ENCODE results near the gene PCDH1.
"Not testable (repeated sequence)": the region's sequence is repeated elsewhere in the genome, so short reads cannot be mapped to it uniquely, and the experiment has no call there.

Gene PCDH1

GRCh38 chr5:141825791-141826560 lies 52.2 kb downstream of the PCDH1 start:
- Histone ChIP-seq H3K4me1 (ENCODE audit: control insufficient read depth, insufficient read depth, low read length) (no peaks in the 10 kb centered on the region), H3K9me3 (ENCODE audit: control insufficient read depth in 2 of 2, low read length in 2 of 2) (no peaks in the 10 kb centered on the region), H3K9ac (ENCODE audit: low read length in 2 of 2) (no peak overlapping the region), H3K36me3 (ENCODE audit: control insufficient read depth in 2 of 2, insufficient read depth in 2 of 2, low read length in 2 of 2) (no peaks in the 10 kb centered on the region), H3K4me3 (ENCODE audit: low read length in 2 of 2) (no peak overlapping the region), H3K27me3 (ENCODE audit: control insufficient read depth in 1 of 2, insufficient read depth in 2 of 2, low read length in 2 of 2) (peaks cover 10 to 22% of the 10 kb centered on the region in 2 donors), H3K27ac (ENCODE audit: low read length) (no peak overlapping the region)

GRCh38 chr5:141825241-141825671 lies 53.0 kb downstream of the PCDH1 start:
- no peak overlapping the region for H3K9ac ChIP-seq (ENCODE audit: low read length in 2 of 2)
- no peaks in the 10 kb centered on the region for H3K4me1 ChIP-seq (ENCODE audit: control insufficient read depth, insufficient read depth, low read length)
- H3K9me3 ChIP-seq (ENCODE audit: control insufficient read depth in 2 of 2, low read length in 2 of 2) = no peaks in the 10 kb centered on the region

GRCh38 chr5:141824717-141825116 lies 53.5 kb downstream of the PCDH1 start:
- Histone ChIP-seq H3K36me3 (ENCODE audit: control insufficient read depth in 2 of 2, insufficient read depth in 2 of 2, low read length in 2 of 2) (no peaks in the 10 kb centered on the region), H3K4me1 (ENCODE audit: control insufficient read depth, insufficient read depth, low read length) (no peaks in the 10 kb centered on the region), H3K9me3 (ENCODE audit: control insufficient read depth in 2 of 2, low read length in 2 of 2) (no peaks in the 10 kb centered on the region), H3K9ac (ENCODE audit: low read length in 2 of 2) (no peak overlapping the region), H3K4me3 (ENCODE audit: low read length in 2 of 2) (no peak overlapping the region), H3K27ac (ENCODE audit: low read length) (no peak overlapping the region), H3K27me3 (ENCODE audit: control insufficient read depth in 1 of 2, insufficient read depth in 2 of 2, low read length in 2 of 2) (peaks cover 10 to 20% of the 10 kb centered on the region in 2 donors)

More at GRCh38 chr5:141825241-141825671, 53.0 kb downstream of the PCDH1 start:
- Histone ChIP-seq H3K27ac (ENCODE audit: low read length) (no peak overlapping the region), H3K27me3 (ENCODE audit: control insufficient read depth in 1 of 2, insufficient read depth in 2 of 2, low read length in 2 of 2) (peaks cover 10 to 20% of the 10 kb centered on the region in 2 donors), H3K4me3 (ENCODE audit: low read length in 2 of 2) (no peak overlapping the region), H3K36me3 (ENCODE audit: control insufficient read depth in 2 of 2, insufficient read depth in 2 of 2, low read length in 2 of 2) (no peaks in the 10 kb centered on the region)

- Histone ChIP-seq H3K36me3 (ENCODE audit: control insufficient read depth in 2 of 2, insufficient read depth in 2 of 2, low read length in 2 of 2) (no peaks in the 10 kb centered on the region), H3K9me3 (ENCODE audit: control insufficient read depth in 2 of 2, low read length in 2 of 2) (no peaks in the 10 kb centered on the region), H3K27me3 (ENCODE audit: control insufficient read depth in 1 of 2, insufficient read depth in 2 of 2, low read length in 2 of 2) (peaks cover 12 to 19% of the 10 kb centered on the region in 2 donors), H3K9ac (ENCODE audit: low read length in 2 of 2) (no peak overlapping the region), H3K4me1 (ENCODE audit: control insufficient read depth, insufficient read depth, low read length) (no peaks in the 10 kb centered on the region), H3K4me3 (ENCODE audit: low read length in 2 of 2) (no peak overlapping the region), H3K27ac (ENCODE audit: low read length) (peak overlapping the region; percentile 31)
Measured at GRCh38 chr5:141823056-141823455, 55.2 kb downstream of the PCDH1 start.

- Histone ChIP-seq H3K27me3 (ENCODE audit: control insufficient read depth in 1 of 2, insufficient read depth in 2 of 2, low read length in 2 of 2) (peaks cover 11 to 13% of the 10 kb centered on the region in 2 donors), H3K36me3 (ENCODE audit: control insufficient read depth in 2 of 2, insufficient read depth in 2 of 2, low read length in 2 of 2) (no peaks in the 10 kb centered on the region), H3K4me1 (ENCODE audit: control insufficient read depth, insufficient read depth, low read length) (no peaks in the 10 kb centered on the region), H3K9me3 (ENCODE audit: control insufficient read depth in 2 of 2, low read length in 2 of 2) (no peaks in the 10 kb centered on the region), H3K9ac (ENCODE audit: low read length in 2 of 2) (no peak overlapping the region), H3K4me3 (ENCODE audit: low read length in 2 of 2) (no peak overlapping the region), H3K27ac (ENCODE audit: low read length) (peak overlapping the region; percentile 31)
Measured at GRCh38 chr5:141822144-141822543, 56.1 kb downstream of the PCDH1 start.

- Histone ChIP-seq H3K36me3 (ENCODE audit: control insufficient read depth in 2 of 2, insufficient read depth in 2 of 2, low read length in 2 of 2) (no peaks in the 10 kb centered on the region), H3K27me3 (ENCODE audit: control insufficient read depth in 1 of 2, insufficient read depth in 2 of 2, low read length in 2 of 2) (peaks cover 7 to 12% of the 10 kb centered on the region in 2 donors), H3K9ac (ENCODE audit: low read length in 2 of 2) (no peak overlapping the region), H3K4me1 (ENCODE audit: control insufficient read depth, insufficient read depth, low read length) (peaks cover 2% of the 10 kb centered on the region), H3K27ac (ENCODE audit: low read length) (peak overlapping the region; percentile 49), H3K4me3 (ENCODE audit: low read length in 2 of 2) (no peak overlapping the region), H3K9me3 (ENCODE audit: control insufficient read depth in 2 of 2, low read length in 2 of 2) (no peaks in the 10 kb centered on the region)
Measured at GRCh38 chr5:141821430-141821925, 56.7 kb downstream of the PCDH1 start.

GRCh38 chr5:141820686-141821085 lies 57.5 kb downstream of the PCDH1 start:
- not testable (repeated sequence) for H3K27me3 ChIP-seq (ENCODE audit: control insufficient read depth in 1 of 2, insufficient read depth in 2 of 2, low read length in 2 of 2); H3K9me3 ChIP-seq (ENCODE audit: control insufficient read depth in 2 of 2, low read length in 2 of 2); H3K9ac ChIP-seq (ENCODE audit: low read length in 2 of 2); H3K27ac ChIP-seq (ENCODE audit: low read length); H3K4me3 ChIP-seq (ENCODE audit: low read length in 2 of 2); H3K4me1 ChIP-seq (ENCODE audit: control insufficient read depth, insufficient read depth, low read length); H3K36me3 ChIP-seq (ENCODE audit: control insufficient read depth in 2 of 2, insufficient read depth in 2 of 2, low read length in 2 of 2)

- Histone ChIP-seq H3K27me3 (ENCODE audit: control insufficient read depth in 1 of 2, insufficient read depth in 2 of 2, low read length in 2 of 2) (peaks cover 8 to 18% of the 10 kb centered on the region in 2 donors), H3K27ac (ENCODE audit: low read length) (no peak overlapping the region), H3K9me3 (ENCODE audit: control insufficient read depth in 2 of 2, low read length in 2 of 2) (no peaks in the 10 kb centered on the region), H3K4me1 (ENCODE audit: control insufficient read depth, insufficient read depth, low read length) (peaks cover 2% of the 10 kb centered on the region), H3K4me3 (ENCODE audit: low read length in 2 of 2) (no peak overlapping the region), H3K9ac (ENCODE audit: low read length in 2 of 2) (no peak overlapping the region), H3K36me3 (ENCODE audit: control insufficient read depth in 2 of 2, insufficient read depth in 2 of 2, low read length in 2 of 2) (no peaks in the 10 kb centered on the region)
Measured at GRCh38 chr5:141817631-141818030, 60.6 kb downstream of the PCDH1 start.

- Histone ChIP-seq H3K27me3 (ENCODE audit: control insufficient read depth in 1 of 2, insufficient read depth in 2 of 2, low read length in 2 of 2) (peaks cover 13 to 22% of the 10 kb centered on the region in 2 donors), H3K27ac (ENCODE audit: low read length) (no peak overlapping the region), H3K4me1 (ENCODE audit: control insufficient read depth, insufficient read depth, low read length) (peaks cover 2% of the 10 kb centered on the region), H3K9me3 (ENCODE audit: control insufficient read depth in 2 of 2, low read length in 2 of 2) (no peaks in the 10 kb centered on the region), H3K9ac (ENCODE audit: low read length in 2 of 2) (no peak overlapping the region), H3K4me3 (ENCODE audit: low read length in 2 of 2) (no peak overlapping the region), H3K36me3 (ENCODE audit: control insufficient read depth in 2 of 2, insufficient read depth in 2 of 2, low read length in 2 of 2) (no peaks in the 10 kb centered on the region)
Measured at GRCh38 chr5:141816598-141817399, 61.4 kb downstream of the PCDH1 start.

GRCh38 chr5:141815796-141816180 lies 62.4 kb downstream of the PCDH1 start:
- peaks cover 2% of the 10 kb centered on the region for H3K4me1 ChIP-seq (ENCODE audit: control insufficient read depth, insufficient read depth, low read length)
- H3K27ac ChIP-seq (ENCODE audit: low read length) = no peak overlapping the region
- no peak overlapping the region for H3K9ac ChIP-seq (ENCODE audit: low read length in 2 of 2)
- H3K36me3 ChIP-seq (ENCODE audit: control insufficient read depth in 2 of 2, insufficient read depth in 2 of 2, low read length in 2 of 2) = no peaks in the 10 kb centered on the region
- H3K27me3 ChIP-seq (ENCODE audit: control insufficient read depth in 1 of 2, insufficient read depth in 2 of 2, low read length in 2 of 2) = peaks cover 17 to 24% of the 10 kb centered on the region in 2 donors
- no peaks in the 10 kb centered on the region for H3K9me3 ChIP-seq (ENCODE audit: control insufficient read depth in 2 of 2, low read length in 2 of 2)
- H3K4me3 ChIP-seq (ENCODE audit: low read length in 2 of 2) = no peak overlapping the region
